Fibroblast of villous mesenchyme (primary cell): Measurements from ENCODE around the gene ERBB4. TPM values are rescaled to one million over a fixed set of nuclear protein-coding genes. Genes with fewer than 3 reads are reported as not detected.
"Not testable (repeated sequence)": the region's sequence is repeated elsewhere in the genome, so short reads cannot be mapped to it uniquely, and the experiment has no call there.

Experiments used
- DNase-seq: peaks from one replicate; pipeline ENCODE4 v3.0.0-alpha.2; 2010; ENCODE audit warnings: low read depth
- H3K4me3 ChIP-seq: 2 replicates; pipeline ENCODE4 v1.5.1; 2011; ENCODE audit warnings: low read depth, mild to moderate bottlenecking, low read length
- CTCF ChIP-seq: IDR thresholded peaks from 2 replicates; pipeline ENCODE4 v1.5.1; 2012; ENCODE audit warnings: low read depth, mild to moderate bottlenecking, low read length; ENCODE audit not compliant: insufficient read depth
- total RNA-seq: library from RNA; depleted of rRNA; stranded (reverse); fragments of >200 nt; gene quantifications from 2 replicates; pipeline ENCODE4 v1.2.3, GENCODE V29; 2012

Gene ERBB4
- total RNA-seq, 1 donor = under 0.01 TPM

- TF ChIP-seq CTCF = no peak
- H3K4me3 ChIP-seq = no peak overlapping the region
- no peak for DNase-seq
Observed at GRCh38 chr2:212112401-212112800, 426.2 kb downstream of the ERBB4 start.

GRCh38 chr2:212109792-212110680, 428.6 kb downstream of the ERBB4 start:
- no peak overlapping the region for H3K4me3 ChIP-seq
- no peak for DNase-seq
- no peak for TF ChIP-seq CTCF

- no peak overlapping the region for H3K4me3 ChIP-seq
- DNase-seq = no peak
- no peak for TF ChIP-seq CTCF
Observed at GRCh38 chr2:212109217-212109616, 429.4 kb downstream of the ERBB4 start.

GRCh38 chr2:212107989-212108388, 430.6 kb downstream of the ERBB4 start:
- no peak for TF ChIP-seq CTCF
- DNase-seq = no peak
- H3K4me3 ChIP-seq = no peak overlapping the region

- no peak overlapping the region for H3K4me3 ChIP-seq
- no peak for DNase-seq
- TF ChIP-seq CTCF = no peak
Observed at GRCh38 chr2:212107014-212107413, 431.6 kb downstream of the ERBB4 start.

GRCh38 chr2:212106536-212106935, 432.1 kb downstream of the ERBB4 start:
- DNase-seq, H3K4me3 ChIP-seq: not testable (repeated sequence)

GRCh38 chr2:212099658-212100057, 438.9 kb downstream of the ERBB4 start:
- TF ChIP-seq CTCF = no peak
- no peak for DNase-seq
- H3K4me3 ChIP-seq = no peak overlapping the region
